H1 (cell line): Measurements from ENCODE around the gene KLHDC10. TPM values are rescaled to one million over a fixed set of nuclear protein-coding genes. Genes with fewer than 3 reads are reported as not detected.

ENCODE experiments used
- CTCF ChIA-PET: fragments of 300-600 bp; sonication (Branson Sonifier 250); formaldehyde crosslinking; loops from one replicate; lab custom pipeline; 2021; ENCODE audit not compliant: partially characterized antibody; lab: Charles Lee
- POLR2A ChIA-PET: fragments of 300-600 bp; sonication (Branson Sonifier 250); formaldehyde crosslinking; loops from one replicate; lab custom pipeline; 2021; ENCODE audit warnings: inconsistent platforms; ENCODE audit not compliant: partially characterized antibody; lab: Charles Lee
- DNase-seq, 2 experiments: peaks; one replicate each; pipeline versions ENCODE4 v3.0.0 to v3.0.0-alpha.2; 2010 to 2022; ENCODE audit warnings: low spot score in 2 of 2, low read depth in 1 of 2, mixed read lengths in 1 of 2
- FAIRE-seq: peaks from 2 replicates; lab custom pipeline; 2011; peaks lifted over from hg19 to GRCh38; lab: Jason Lieb, UNC
- H2AFZ ChIP-seq: 2 replicates; pipeline ENCODE4 v1.8.1; 2012; ENCODE audit warnings: low read length, inconsistent platforms
- H2AK5ac ChIP-seq: 2 replicates; pipeline ENCODE4 v1.6.1; 2013; ENCODE audit warnings: low read depth, low read length
- H2BK120ac ChIP-seq: replicated peaks from 2 replicates; pipeline ENCODE3; 2013; ENCODE audit warnings: low read depth, low read length, inconsistent platforms
- H2BK12ac ChIP-seq: 2 replicates; pipeline ENCODE4 v1.6.1; 2013; ENCODE audit warnings: low read depth, low read length
- H2BK15ac ChIP-seq: 2 replicates; pipeline ENCODE4 v1.6.1; 2013; ENCODE audit warnings: low read length
- H2BK20ac ChIP-seq: 2 replicates; pipeline ENCODE4 v1.6.1; 2013; ENCODE audit warnings: low read length
- H2BK5ac ChIP-seq: 2 replicates; pipeline ENCODE4 v1.6.1; 2013; ENCODE audit warnings: low read depth, low read length
- H3K14ac ChIP-seq: 2 replicates; pipeline ENCODE4 v1.6.1; 2013; ENCODE audit warnings: inconsistent platforms; ENCODE audit not compliant: insufficient read length
- H3K18ac ChIP-seq: 2 replicates; pipeline ENCODE4 v1.6.1; 2013; ENCODE audit warnings: low read length; ENCODE audit errors: extremely low read depth
- H3K23ac ChIP-seq: 2 replicates; pipeline ENCODE4 v1.6.1; 2013; ENCODE audit warnings: inconsistent platforms; ENCODE audit not compliant: insufficient read length
- H3K23me2 ChIP-seq: 2 replicates; pipeline ENCODE4 v1.6.1; 2013; ENCODE audit warnings: low read depth, low read length
- H3K27ac ChIP-seq: 2 replicates; pipeline ENCODE4 v1.6.1; 2011; ENCODE audit warnings: low read depth, low read length, inconsistent platforms
- H3K27me3 ChIP-seq, 4 experiments: replicated peaks in 1 of 4; 1 replicate in 1 of 4; 2 replicates in 3 of 4; pipeline versions ENCODE4 v1.6.1 to v1.8.1; 2011 to 2013; ENCODE audit warnings: low read length in 3 of 4, mild to moderate bottlenecking in 3 of 4, inconsistent platforms in 2 of 4, mixed read lengths in 2 of 4, moderate library complexity in 1 of 4; ENCODE audit not compliant: control insufficient read depth in 3 of 4, insufficient read depth in 3 of 4; ENCODE audit errors: extremely low read depth in 1 of 4
- H3K36me3 ChIP-seq, 4 experiments: 2 replicates each; pipeline versions ENCODE4 v1.6.1 to v1.8.1; 2011 to 2013; ENCODE audit warnings: mild to moderate bottlenecking in 4 of 4, low read length in 3 of 4, moderate library complexity in 2 of 4, control low read depth in 1 of 4, inconsistent platforms in 1 of 4; ENCODE audit not compliant: insufficient read depth in 4 of 4, control insufficient read depth in 2 of 4
- H3K4ac ChIP-seq: replicated peaks from 2 replicates; pipeline ENCODE3; 2013; ENCODE audit warnings: low read length, low read depth, mixed read lengths, inconsistent platforms; ENCODE audit not compliant: insufficient read length
- H3K4me1 ChIP-seq, 4 experiments: replicated peaks in 1 of 4; 1 replicate in 1 of 4; 2 replicates in 3 of 4; pipeline versions ENCODE4 v1.6.1 to v1.8.1; 2011 to 2013; ENCODE audit warnings: low read length in 3 of 4, inconsistent platforms in 2 of 4, mixed read lengths in 1 of 4; ENCODE audit not compliant: insufficient read depth in 4 of 4, control insufficient read depth in 3 of 4
- H3K4me2 ChIP-seq, 2 experiments: 2 replicates each; pipeline versions ENCODE4 v1.6.1 to v1.8.1; 2011 to 2013; ENCODE audit warnings: low read depth in 2 of 2, low read length in 2 of 2, control low read depth in 1 of 2, inconsistent platforms in 1 of 2, mild to moderate bottlenecking in 1 of 2; ENCODE audit not compliant: insufficient read depth in 1 of 2
- H3K4me3 ChIP-seq, 4 experiments: fragments of 200-600, 300-600 bp in 1 of 4; sonication (generic), shearing (Covaris generic), sonication (Bioruptor Twin) in 1 of 4; 2 replicates each; pipeline versions ENCODE4 v1.5.1 to v1.8.1; 2011 to 2016; ENCODE audit warnings: low read length in 4 of 4, low read depth in 3 of 4, control low read depth in 2 of 4, inconsistent platforms in 2 of 4, mild to moderate bottlenecking in 2 of 4, mixed read lengths in 1 of 4, moderate library complexity in 1 of 4; ENCODE audit not compliant: insufficient read depth in 2 of 4; ENCODE audit errors: extremely low read depth in 1 of 4
- H3K56ac ChIP-seq: replicated peaks from 2 replicates; pipeline ENCODE3; 2013; ENCODE audit warnings: low read depth, mild to moderate bottlenecking, mixed read lengths, low read length, inconsistent platforms; ENCODE audit not compliant: insufficient read length
- H3K79me1 ChIP-seq: 2 replicates; pipeline ENCODE4 v1.6.1; 2013; ENCODE audit warnings: low read depth, low read length, control low read depth
- H3K79me2 ChIP-seq, 2 experiments: 2 replicates each; pipeline versions ENCODE4 v1.6.1 to v1.8.1; 2012 to 2013; ENCODE audit warnings: low read length in 2 of 2, mild to moderate bottlenecking in 2 of 2, inconsistent platforms in 1 of 2; ENCODE audit not compliant: insufficient read depth in 2 of 2, control insufficient read depth in 1 of 2
- H3K9ac ChIP-seq, 4 experiments: replicated peaks in 1 of 4; 1 replicate in 1 of 4; 2 replicates in 3 of 4; pipeline versions ENCODE4 v1.6.1 to v1.8.1; 2011 to 2013; ENCODE audit warnings: low read depth in 3 of 4, low read length in 3 of 4, control low read depth in 2 of 4, mild to moderate bottlenecking in 2 of 4, moderate library complexity in 2 of 4, inconsistent platforms in 1 of 4; ENCODE audit errors: extremely low read depth in 1 of 4
- H3K9me3 ChIP-seq, 2 experiments: 2 replicates each; pipeline versions ENCODE4 v1.6.1 to v1.8.1; 2012 to 2013; ENCODE audit warnings: mild to moderate bottlenecking in 2 of 2, moderate library complexity in 2 of 2, control low read depth in 1 of 2, inconsistent platforms in 1 of 2, low read depth in 1 of 2, low read length in 1 of 2, mixed read lengths in 1 of 2; ENCODE audit not compliant: insufficient read depth in 2 of 2
- H4K20me1 ChIP-seq, 2 experiments: replicated peaks in 1 of 2; 2 replicates each; pipeline versions ENCODE3 to v1.8.1; 2011 to 2013; ENCODE audit warnings: inconsistent platforms in 2 of 2, low read length in 2 of 2, mild to moderate bottlenecking in 1 of 2; ENCODE audit not compliant: insufficient read depth in 2 of 2, control insufficient read depth in 1 of 2
- H4K5ac ChIP-seq: 2 replicates; pipeline ENCODE4 v1.6.1; 2013; ENCODE audit warnings: low read length, low read depth, mixed read lengths, inconsistent platforms; ENCODE audit not compliant: insufficient read length
- H4K8ac ChIP-seq: 2 replicates; pipeline ENCODE4 v1.8.0; 2013; ENCODE audit warnings: mild to moderate bottlenecking, moderate library complexity, low read length, inconsistent platforms; ENCODE audit not compliant: insufficient read depth; ENCODE audit errors: extremely low read depth
- H4K91ac ChIP-seq: replicated peaks from 2 replicates; pipeline ENCODE3; 2013; ENCODE audit warnings: low read length, mixed read lengths, inconsistent platforms; ENCODE audit not compliant: insufficient read length
- BRCA1 ChIP-seq: IDR thresholded peaks from 2 replicates; pipeline ENCODE4 v1.6.1; 2012; ENCODE audit warnings: low read depth, low read length, improper control_type of control experiment
- E2F6 ChIP-seq: IDR thresholded peaks from 2 replicates; pipeline ENCODE4 v1.6.1; 2012; ENCODE audit warnings: inconsistent platforms
- HDAC6 ChIP-seq: IDR thresholded peaks from one replicate; pipeline ENCODE4 v1.7.1; 2012; ENCODE audit warnings: low read depth, mild to moderate bottlenecking, inconsistent platforms, low read length, moderate library complexity
- MAFK ChIP-seq: IDR thresholded peaks from 2 replicates; pipeline ENCODE4 v1.6.1; 2012; ENCODE audit warnings: low read depth, mild to moderate bottlenecking, improper control_type of control experiment, low read length
- PHF8 ChIP-seq: fragments of 200-600 bp; sonication (generic); conservative IDR thresholded peaks from 2 replicates; pipeline ENCODE4 v1.7.1; 2012; ENCODE audit warnings: low read depth, mild to moderate bottlenecking, inconsistent platforms, low read length, moderate library complexity
- SP1 ChIP-seq: IDR thresholded peaks from 2 replicates; pipeline ENCODE4 v1.6.1; 2011; ENCODE audit warnings: low read depth, low read length
- SP2 ChIP-seq: IDR thresholded peaks from 2 replicates; pipeline ENCODE4 v1.6.1; 2012; ENCODE audit warnings: mild to moderate bottlenecking, low read length, inconsistent platforms
- TBP ChIP-seq: IDR thresholded peaks from 2 replicates; pipeline ENCODE4 v1.6.1; 2011; ENCODE audit warnings: low read depth, low read length, improper control_type of control experiment
- USF2 ChIP-seq: IDR thresholded peaks from 2 replicates; pipeline ENCODE4 v1.6.1; 2011; ENCODE audit warnings: low read length, improper control_type of control experiment
- YY1 ChIP-seq: IDR thresholded peaks from 2 replicates; pipeline ENCODE4 v1.6.1; 2011; ENCODE audit warnings: low read depth, mild to moderate bottlenecking, low read length
- WGBS, 2 experiments: shearing (Covaris generic) in 1 of 2; methylation state at CpG; one replicate each; pipeline versions ENCODE4 v1.1.6 to v1.1.7; 2013 to 2015; ENCODE audit warnings: low lambda C conversion rate in 2 of 2, mixed read lengths in 2 of 2, inconsistent platforms in 1 of 2, low coverage in 1 of 2, missing lambda C conversion rate in 1 of 2; ENCODE audit not compliant: insufficient replicate concordance in 2 of 2, insufficient coverage in 1 of 2, insufficient read length in 1 of 2; ENCODE audit errors: extremely low coverage in 1 of 2, missing lambda C conversion rate in 1 of 2; 5-methylcytosine and 5-hydroxymethylcytosine counted together
- polyA plus RNA-seq, 7 experiments: library from polyadenylated mRNA; depleted of rRNA in 3 of 7; stranded (reverse) in 5 of 7; unstranded in 2 of 7; fragments of >200 nt in 5 of 7; fragments of 200-250 nt in 2 of 7; gene quantifications; 1 replicate in 5 of 7; 2 replicates in 1 of 7; 4 replicates in 1 of 7; pipeline versions ENCODE4 v1.2.1 to v1.2.3, GENCODE V29; 2011 to 2013; ENCODE audit warnings: missing spikeins in 2 of 7, mixed read lengths in 2 of 7
- total RNA-seq: library from RNA; stranded (reverse); fragmentation: NEBNext Ultra II Directional; extraction: Animal tissue kit (Norgen Biotek cat#: 25700); gene quantifications from 2 replicates; pipeline ENCODE4 v1.2.1, GENCODE V29; 2021

The KLHDC10 gene
- total and polyA plus RNA-seq, 2 of the 8 experiments (the other 6 are each of a cell fraction or from before 2014, with no cell fraction given) = 6.6 to 14.5 TPM

DNA sequence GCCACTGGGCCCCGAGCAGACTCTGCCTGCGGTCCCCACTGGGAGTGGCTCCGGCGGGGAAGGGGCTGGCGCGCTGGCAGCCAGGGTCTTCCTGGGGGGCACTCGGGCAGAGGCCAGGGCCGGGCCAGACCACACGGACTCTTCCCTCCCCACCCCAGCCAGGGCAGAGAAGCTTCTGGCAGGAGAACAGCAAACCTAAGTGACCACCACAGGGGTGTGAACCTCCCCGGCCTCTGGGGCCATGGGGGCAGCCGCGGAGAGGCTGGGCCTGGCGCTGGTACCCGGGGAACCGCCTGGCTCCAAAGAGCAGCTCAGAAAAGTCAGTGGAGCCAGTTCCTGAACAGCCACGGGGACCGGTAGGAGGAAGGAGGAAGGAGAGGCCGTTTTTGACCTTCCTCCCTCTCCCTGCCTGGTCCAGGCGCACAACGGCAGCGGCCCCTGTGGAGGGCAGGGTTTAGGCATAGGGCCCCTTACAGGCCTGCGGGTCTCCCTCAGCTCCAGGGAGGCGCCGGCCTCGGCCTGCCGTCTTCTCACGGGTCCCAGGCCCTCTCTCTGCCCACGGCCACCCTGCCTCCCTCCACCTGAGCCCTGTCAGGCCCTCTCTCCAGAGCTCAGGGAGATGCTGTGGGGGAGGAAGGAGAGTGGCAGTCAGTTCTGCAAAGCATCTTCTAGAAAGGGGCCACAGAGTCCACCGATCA lies 83.0 kb downstream of the KLHDC10 start:
- no peak overlapping the region for H3K4ac ChIP-seq
- H3K56ac ChIP-seq = no peak overlapping the region
- H3K23ac ChIP-seq = no peak overlapping the region
- CTCF ChIA-PET = interaction anchor here (0.6 to 3.2 kb wide), 15 partner anchors 10 to 653 kb away, joined by 3 to 22 read pairs (median 5); no protein-coding TSS in a partner anchor
- no peak overlapping the region for H3K27ac ChIP-seq
- no peak overlapping the region for H4K5ac ChIP-seq
- H3K79me2 ChIP-seq = no peaks in the 10 kb centered on the region
- H3K27me3 ChIP-seq = no peaks in the 10 kb centered on the region; a peak in 1 of 7 replicates
- no peaks in the 10 kb centered on the region; a peak in 3 of 4 replicates for H3K9me3 ChIP-seq
- no peak overlapping the region for H2AK5ac ChIP-seq
- no peaks in the 10 kb centered on the region for H3K79me1 ChIP-seq
- FAIRE-seq = no peak
- POLR2A ChIA-PET = interaction anchor here (1.6 to 2.6 kb wide), 2 partner anchors 11 to 13 kb away, joined by 6 to 17 read pairs; no protein-coding TSS in a partner anchor
- H3K14ac ChIP-seq = no peak overlapping the region
- no peak overlapping the region for H4K91ac ChIP-seq
- H2BK5ac ChIP-seq = 0 out of 2 replicates have a peak overlapping the region, but pooled peaks have one; percentile 5
- no peak overlapping the region for H2BK15ac ChIP-seq
- H4K20me1 ChIP-seq = peaks cover 0 to 11% of the 10 kb centered on the region in 2 experiments
- 88% methylated on average over 27 of the region's 29 CpGs; no CpG with 5 or more reads in 1 of the 2 experiments for WGBS, 2 experiments
- no peak overlapping the region for H3K4me3 ChIP-seq
- peaks cover 0 to 4% (median under 1%) of the 10 kb centered on the region in 4 experiments; a peak in 4 of 7 replicates for H3K4me1 ChIP-seq
- H3K9ac ChIP-seq = no peak overlapping the region
- no peak overlapping the region for H3K18ac ChIP-seq
- H4K8ac ChIP-seq = no peak overlapping the region; the same call in 1 of the 2 replicates
- no peak overlapping the region for H3K4me2 ChIP-seq
- no peak overlapping the region for H2BK12ac ChIP-seq
- H3K36me3 ChIP-seq = no peaks in the 10 kb centered on the region; a peak in 1 of 8 replicates
- H2BK20ac ChIP-seq = no peak overlapping the region
- peaks cover 12% of the 10 kb centered on the region; the same call in 1 of the 2 replicates for H3K23me2 ChIP-seq
- H2AFZ ChIP-seq = no peak overlapping the region
- H2BK120ac ChIP-seq = no peak overlapping the region
- DNase-seq = peak in 1 of 2 experiments; percentile 51
- TF ChIP-seq YY1 (no peak), SP2 (no peak), PHF8 (no peak), HDAC6 (no peak), USF2 (no peak), TBP (no peak), E2F6 (no peak), MAFK (no peak), SP1 (no peak), BRCA1 (no peak)
